HG03342 (cell line): ENCODE measurements around the gene RAP2B.
A peak's percentile ranks its signal among the peaks of the same experiment; 100 is the strongest.
"Not testable (repeated sequence)": the region's sequence is repeated elsewhere in the genome, so short reads cannot be mapped to it uniquely, and the experiment has no call there.

Experiments used
- ATAC-seq: cut with Tn5 transposase; IDR thresholded peaks from one replicate; pipeline ENCODE4 v1.9.1; 2021; ENCODE audit warnings: mild to moderate bottlenecking, moderate library complexity; ENCODE audit not compliant: unreplicated experiment

The RAP2B gene

GRCh38 chr3:153161714-153162512 lies at the start of gene RAP2B:
RAP2B (plus strand) TSS chr3:153162226; CDS start chr3:153162694, 468 bp downstream.
- peak; percentile 45 for ATAC-seq

GRCh38 chr3:153113541-153113940 lies 48.5 kb upstream of the RAP2B start:
- no peak for ATAC-seq

- not testable (repeated sequence) for ATAC-seq
Measured at GRCh38 chr3:153114270-153114669, 47.8 kb upstream of the RAP2B start.

GRCh38 chr3:153115326-153115725 lies 46.7 kb upstream of the RAP2B start:
- no peak for ATAC-seq

GRCh38 chr3:153127788-153128187 lies 34.2 kb upstream of the RAP2B start:
- ATAC-seq = no peak

GRCh38 chr3:153129426-153129825 lies 32.6 kb upstream of the RAP2B start:
- ATAC-seq = no peak

GRCh38 chr3:153129866-153130265 lies 32.2 kb upstream of the RAP2B start:
- no peak for ATAC-seq

- ATAC-seq = peak; percentile 98
Measured at GRCh38 chr3:153130312-153130977, 31.6 kb upstream of the RAP2B start.

GRCh38 chr3:153137626-153138025 lies 24.4 kb upstream of the RAP2B start:
- no peak for ATAC-seq

GRCh38 chr3:153138276-153139210 lies 23.5 kb upstream of the RAP2B start:
- ATAC-seq = peak; percentile 75

GRCh38 chr3:153142961-153143360 lies 19.1 kb upstream of the RAP2B start:
- ATAC-seq = no peak

- ATAC-seq = no peak
Measured at GRCh38 chr3:153144071-153144470, 18.0 kb upstream of the RAP2B start.

- no peak for ATAC-seq
Measured at GRCh38 chr3:153144779-153145178, 17.2 kb upstream of the RAP2B start.

GRCh38 chr3:153145454-153145853 lies 16.6 kb upstream of the RAP2B start:
- no peak for ATAC-seq

GRCh38 chr3:153146191-153147053 lies 15.6 kb upstream of the RAP2B start:
- ATAC-seq = no peak

- no peak for ATAC-seq
Measured at GRCh38 chr3:153150991-153151390, 11.0 kb upstream of the RAP2B start.

- ATAC-seq = not testable (repeated sequence)
Measured at GRCh38 chr3:153155786-153156185, 6.2 kb upstream of the RAP2B start.

- no peak for ATAC-seq
Measured at GRCh38 chr3:153158189-153158588, 3.8 kb upstream of the RAP2B start.

- no peak for ATAC-seq
Measured at GRCh38 chr3:153158961-153159735, 2.9 kb upstream of the RAP2B start.
